ENCODE data around the gene TMEM204.

DNA sequence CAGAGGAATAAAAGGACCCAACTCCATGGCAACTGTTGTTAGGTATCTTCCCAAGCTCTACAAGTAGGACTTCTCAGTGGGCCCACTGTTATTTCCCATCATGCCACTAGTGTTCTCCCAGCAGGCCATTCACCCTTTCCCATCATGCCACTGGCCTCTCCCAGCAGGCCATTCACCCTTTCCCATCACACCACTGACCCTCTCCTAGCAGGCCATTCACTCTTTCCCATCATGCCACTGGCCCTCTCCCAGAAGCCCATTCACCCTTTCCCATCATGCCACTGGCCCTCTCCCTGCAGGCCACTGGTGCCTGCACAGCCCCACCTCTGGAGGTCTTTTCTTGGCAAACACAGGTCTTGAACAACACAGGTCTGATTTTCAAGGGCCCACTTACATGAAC, 42.1 kb downstream of the TMEM204 start:
- TF ChIP-seq, protein P1, sequence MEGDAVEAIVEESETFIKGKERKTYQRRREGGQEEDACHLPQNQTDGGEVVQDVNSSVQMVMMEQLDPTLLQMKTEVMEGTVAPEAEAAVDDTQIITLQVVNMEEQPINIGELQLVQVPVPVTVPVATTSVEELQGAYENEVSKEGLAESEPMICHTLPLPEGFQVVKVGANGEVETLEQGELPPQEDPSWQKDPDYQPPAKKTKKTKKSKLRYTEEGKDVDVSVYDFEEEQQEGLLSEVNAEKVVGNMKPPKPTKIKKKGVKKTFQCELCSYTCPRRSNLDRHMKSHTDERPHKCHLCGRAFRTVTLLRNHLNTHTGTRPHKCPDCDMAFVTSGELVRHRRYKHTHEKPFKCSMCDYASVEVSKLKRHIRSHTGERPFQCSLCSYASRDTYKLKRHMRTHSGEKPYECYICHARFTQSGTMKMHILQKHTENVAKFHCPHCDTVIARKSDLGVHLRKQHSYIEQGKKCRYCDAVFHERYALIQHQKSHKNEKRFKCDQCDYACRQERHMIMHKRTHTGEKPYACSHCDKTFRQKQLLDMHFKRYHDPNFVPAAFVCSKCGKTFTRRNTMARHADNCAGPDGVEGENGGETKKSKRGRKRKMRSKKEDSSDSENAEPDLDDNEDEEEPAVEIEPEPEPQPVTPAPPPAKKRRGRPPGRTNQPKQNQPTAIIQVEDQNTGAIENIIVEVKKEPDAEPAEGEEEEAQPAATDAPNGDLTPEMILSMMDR (IDR thresholded peaks at IDR 0.05) = no peak
- no peak for TF ChIP-seq EZH2 (IDR thresholded peaks at IDR 0.05; ENCODE audit: borderline replicate concordance, insufficient read depth, low read depth, low read length, poor library complexity, severe bottlenecking)
